HUES64 (cell line): ENCODE results near the gene CD200R1L.

Experiments used
- H3K27ac ChIP-seq: 2 replicates; pipeline ENCODE4 v1.7.0; 2013; ENCODE audit warnings: low read depth, low read length, inconsistent platforms
- H3K27me3 ChIP-seq: 2 replicates; pipeline ENCODE4 v1.6.1; 2013; ENCODE audit warnings: mild to moderate bottlenecking, low read length; ENCODE audit not compliant: insufficient read depth
- H3K36me3 ChIP-seq: 2 replicates; pipeline ENCODE4 v1.6.1; 2013; ENCODE audit warnings: mild to moderate bottlenecking, low read length; ENCODE audit not compliant: insufficient read depth
- H3K4me1 ChIP-seq: 2 replicates; pipeline ENCODE4 v1.6.1; 2013; ENCODE audit warnings: mild to moderate bottlenecking, low read length, moderate library complexity; ENCODE audit not compliant: insufficient read depth
- H3K4me3 ChIP-seq: 2 replicates; pipeline ENCODE4 v1.5.1; 2013; ENCODE audit warnings: mild to moderate bottlenecking, low read length, moderate library complexity
- H3K9ac ChIP-seq: 2 replicates; pipeline ENCODE4 v1.6.1; 2013; ENCODE audit warnings: mild to moderate bottlenecking, low read depth, low read length
- H3K9me3 ChIP-seq: 2 replicates; pipeline ENCODE4 v1.6.1; 2013; ENCODE audit warnings: low read depth, low read length; ENCODE audit not compliant: insufficient read depth
- WGBS: fragments of 150-250, 120-280 bp; methylation state at CpG from one replicate; pipeline ENCODE4 v1.1.7; 2013; ENCODE audit warnings: missing lambda C conversion rate; 5-methylcytosine and 5-hydroxymethylcytosine counted together

Gene CD200R1L

DNA sequence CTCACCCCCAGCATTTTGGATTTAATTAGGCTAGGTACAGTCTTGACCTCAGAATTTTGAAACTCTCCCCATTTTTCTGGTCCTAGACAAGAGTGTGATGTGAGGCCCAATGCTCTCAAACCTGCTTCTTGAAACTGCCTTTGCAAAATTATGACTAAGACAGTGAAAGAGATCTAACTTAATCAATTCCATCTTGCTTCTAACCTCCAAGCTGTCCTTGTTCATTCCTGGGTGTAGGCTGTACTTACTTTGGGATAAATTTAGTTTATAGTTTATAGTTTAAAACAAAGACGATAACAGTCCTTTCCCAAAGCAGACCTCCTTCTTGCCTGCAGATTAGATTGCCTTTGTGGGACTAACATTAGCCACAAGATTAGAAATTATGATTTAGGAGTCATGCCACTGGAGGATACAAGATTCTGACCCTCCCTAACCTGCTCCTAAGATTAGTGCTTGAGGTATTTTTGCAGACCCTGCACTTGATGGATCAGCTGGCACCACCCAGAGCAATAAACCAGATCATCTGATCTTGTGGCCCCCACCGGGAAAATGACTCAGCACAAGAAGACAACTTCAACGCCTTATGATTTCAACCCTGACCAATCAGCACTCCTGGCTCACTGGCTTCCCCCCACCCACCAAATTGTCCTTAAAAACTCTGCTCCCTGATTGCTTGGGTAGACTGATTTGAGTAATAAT, 59.6 kb downstream of the CD200R1L start:
- no peaks in the 10 kb centered on the region for H3K36me3 ChIP-seq
- H3K9me3 ChIP-seq, result 0 out of 2 replicates have a peak, but pooled peaks cover 4% of the 10 kb centered on the region
- H3K27ac ChIP-seq, result no peak overlapping the region
- 92% methylated on average over 2 of the region's 3 CpGs for WGBS
- H3K4me1 ChIP-seq, result no peaks in the 10 kb centered on the region
- H3K9ac ChIP-seq, result no peak overlapping the region
- H3K4me3 ChIP-seq, result no peak overlapping the region
- H3K27me3 ChIP-seq, result no peaks in the 10 kb centered on the region

DNA sequence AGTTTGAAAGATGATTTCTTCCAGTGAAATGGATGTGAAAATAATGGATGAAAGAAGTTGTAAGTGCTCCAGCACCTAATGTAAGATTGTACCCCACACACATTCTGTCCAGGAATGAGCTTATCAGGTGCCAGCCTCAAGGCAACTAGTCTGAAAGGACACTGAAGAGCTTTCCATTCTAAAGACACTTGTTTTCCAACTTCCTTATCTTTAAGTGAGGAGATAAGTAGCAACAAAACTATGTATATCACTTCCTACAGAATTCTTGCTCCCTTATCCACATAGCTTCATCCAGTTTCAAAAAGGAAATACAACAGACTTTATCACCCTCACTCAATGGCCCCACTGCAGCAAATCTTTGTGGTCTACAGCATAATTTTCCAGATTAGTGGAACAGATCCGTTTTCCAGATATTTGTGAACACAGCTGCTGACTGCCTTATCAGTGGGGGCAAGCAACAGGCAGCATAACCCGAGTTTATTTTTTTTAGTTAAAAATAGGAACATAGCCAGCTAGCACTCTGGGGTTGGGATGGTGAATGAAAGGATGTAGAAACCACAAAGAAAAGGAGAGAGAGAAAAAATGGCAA, 60.6 kb downstream of the CD200R1L start:
- Histone ChIP-seq H3K36me3 (no peaks in the 10 kb centered on the region), H3K9ac (no peak overlapping the region), H3K27me3 (no peaks in the 10 kb centered on the region), H3K4me1 (no peaks in the 10 kb centered on the region), H3K9me3 (0 out of 2 replicates have a peak, but pooled peaks cover 4% of the 10 kb centered on the region), H3K27ac (no peak overlapping the region), H3K4me3 (no peak overlapping the region)
- WGBS, result 85% methylated on average over 2 of the region's 2 CpGs

DNA sequence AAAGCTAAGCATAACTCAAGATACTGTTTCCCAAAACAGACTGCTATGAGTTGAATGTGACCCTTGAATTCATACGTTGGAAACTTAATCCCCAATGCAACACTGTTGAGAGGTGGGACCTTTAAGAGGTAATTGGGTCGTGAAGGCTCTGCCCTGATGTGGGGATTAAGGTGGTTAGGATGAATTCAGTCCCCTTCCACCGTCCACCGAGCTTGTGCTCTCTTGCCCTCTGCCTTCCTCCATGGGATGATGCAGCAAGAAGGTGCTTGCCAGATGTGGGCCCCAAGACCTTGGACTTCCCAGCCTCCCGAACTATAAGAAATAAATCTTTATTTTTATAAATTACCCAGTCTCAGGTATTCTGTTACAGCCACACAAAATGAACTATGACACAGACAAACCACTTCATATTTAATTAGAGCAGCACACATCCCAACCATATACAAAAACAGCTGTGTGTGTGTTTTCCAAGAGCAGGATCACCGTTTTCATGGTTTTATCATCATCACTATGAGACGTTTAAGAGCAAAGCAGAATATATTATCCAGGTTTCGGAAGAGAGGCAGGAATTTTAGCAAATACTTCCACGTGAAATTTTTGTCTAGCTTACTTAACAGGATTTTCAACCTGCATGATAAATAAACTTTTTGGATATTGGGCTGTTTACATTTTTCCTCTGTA, 61.2 kb downstream of the CD200R1L start:
- H3K9ac ChIP-seq, result no peak overlapping the region
- no peaks in the 10 kb centered on the region for H3K36me3 ChIP-seq
- 0 out of 2 replicates have a peak, but pooled peaks cover 4% of the 10 kb centered on the region for H3K9me3 ChIP-seq
- no peak overlapping the region for H3K27ac ChIP-seq
- no peak overlapping the region for H3K4me3 ChIP-seq
- no peaks in the 10 kb centered on the region for H3K27me3 ChIP-seq
- no peaks in the 10 kb centered on the region for H3K4me1 ChIP-seq
- WGBS, result 89% methylated on average over 9 of the region's 9 CpGs

DNA sequence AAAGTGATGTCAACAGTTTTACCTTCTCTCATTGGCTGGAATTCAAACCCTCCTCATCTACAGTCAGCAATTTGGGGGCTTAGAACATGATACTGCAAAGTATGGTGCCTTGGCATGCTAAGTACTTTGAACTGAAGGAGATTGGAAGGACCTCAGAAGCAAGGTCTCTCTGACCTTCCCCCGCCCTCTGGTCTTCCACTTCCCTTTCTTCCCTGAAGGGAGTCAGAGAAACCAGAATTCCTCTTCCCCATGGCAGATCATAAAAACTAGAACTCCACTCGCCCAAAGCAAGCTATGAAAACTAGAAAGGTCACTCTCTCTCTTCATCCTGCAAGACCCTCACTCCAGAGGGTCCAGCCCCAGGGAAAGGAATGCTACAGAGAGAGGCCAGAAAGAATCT, 64.2 kb downstream of the CD200R1L start:
- Histone ChIP-seq H3K4me3 (no peak overlapping the region), H3K9ac (no peak overlapping the region), H3K27me3 (no peaks in the 10 kb centered on the region), H3K9me3 (no peaks in the 10 kb centered on the region), H3K27ac (no peak overlapping the region), H3K4me1 (no peaks in the 10 kb centered on the region), H3K36me3 (no peaks in the 10 kb centered on the region)
- WGBS, result 64% methylated on average over 2 of the region's 2 CpGs

DNA sequence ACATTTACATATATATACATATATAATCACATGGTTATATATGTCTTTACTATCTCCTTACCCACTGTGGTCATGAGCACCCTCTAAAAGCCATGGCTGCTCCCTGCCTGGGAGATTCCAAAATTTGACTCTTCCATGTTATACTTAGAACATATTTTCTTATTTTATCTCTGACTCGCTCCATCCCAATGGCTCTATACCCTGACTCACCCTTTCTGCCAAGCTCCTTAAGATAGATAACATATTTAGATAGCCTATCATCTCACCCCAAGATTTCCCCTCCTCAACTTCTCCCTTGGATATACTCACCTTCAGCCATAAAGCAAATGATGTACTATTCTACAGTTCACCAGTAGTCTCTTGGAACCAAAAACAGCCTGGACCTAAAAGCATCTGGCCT, 65.1 kb downstream of the CD200R1L start:
- no peaks in the 10 kb centered on the region for H3K4me1 ChIP-seq

DNA sequence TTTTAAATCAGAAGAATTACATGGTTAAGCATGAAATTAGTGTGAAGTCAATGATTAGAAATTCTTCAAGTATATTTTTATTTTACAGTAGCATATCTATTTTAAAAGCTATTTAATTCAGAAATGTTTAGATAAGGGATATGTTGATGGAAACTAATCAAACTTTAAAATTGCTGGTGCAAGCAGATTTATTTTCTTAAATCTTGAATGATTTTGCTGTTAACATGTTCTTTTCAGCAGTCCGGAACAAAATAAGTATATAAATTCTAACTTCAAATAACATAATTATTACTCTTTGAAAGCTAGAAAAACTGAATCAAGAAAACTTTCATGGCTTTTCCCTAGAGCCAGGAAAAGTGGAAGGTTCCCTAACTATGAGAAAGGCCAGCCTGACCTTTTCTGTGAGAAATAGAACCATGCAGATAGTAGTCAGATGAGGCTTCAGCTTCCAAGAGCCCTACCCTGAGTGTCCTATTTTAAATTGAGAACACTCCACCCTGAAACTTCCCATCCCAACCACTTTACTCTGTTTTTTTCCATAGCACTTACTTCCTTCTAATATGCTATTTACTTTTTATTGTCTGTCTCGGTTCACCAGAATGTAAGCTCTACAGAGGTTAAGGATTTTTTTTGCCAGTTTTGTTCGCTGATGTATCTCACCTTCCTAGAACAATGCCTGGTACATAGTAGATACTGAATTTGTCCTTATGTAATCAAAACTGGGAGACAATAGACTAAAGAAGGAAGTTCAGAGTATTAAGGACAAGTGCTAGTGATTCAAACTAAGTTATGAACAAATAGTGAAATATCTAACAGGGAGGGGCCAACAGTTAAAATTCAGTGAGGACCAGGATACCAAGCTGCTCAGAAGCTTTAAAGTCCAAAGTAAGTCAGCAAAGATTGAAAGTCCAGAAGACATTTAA, 66.8 kb downstream of the CD200R1L start:
- WGBS, result 100% methylated on average over 1 of the region's 3 CpGs
- H3K4me3 ChIP-seq, result no peak overlapping the region
- no peaks in the 10 kb centered on the region for H3K27me3 ChIP-seq
- H3K9ac ChIP-seq, result no peak overlapping the region
- H3K4me1 ChIP-seq, result no peaks in the 10 kb centered on the region
- no peaks in the 10 kb centered on the region for H3K36me3 ChIP-seq
- H3K9me3 ChIP-seq, result no peaks in the 10 kb centered on the region
- H3K27ac ChIP-seq, result no peak overlapping the region

More for the DNA sequence above, 65.1 kb downstream of the CD200R1L start:
- Histone ChIP-seq H3K27ac (no peak overlapping the region), H3K27me3 (no peaks in the 10 kb centered on the region), H3K36me3 (no peaks in the 10 kb centered on the region), H3K9ac (no peak overlapping the region), H3K9me3 (no peaks in the 10 kb centered on the region), H3K4me3 (no peak overlapping the region)
- 95% methylated on average over 1 of the region's 1 CpG for WGBS

DNA sequence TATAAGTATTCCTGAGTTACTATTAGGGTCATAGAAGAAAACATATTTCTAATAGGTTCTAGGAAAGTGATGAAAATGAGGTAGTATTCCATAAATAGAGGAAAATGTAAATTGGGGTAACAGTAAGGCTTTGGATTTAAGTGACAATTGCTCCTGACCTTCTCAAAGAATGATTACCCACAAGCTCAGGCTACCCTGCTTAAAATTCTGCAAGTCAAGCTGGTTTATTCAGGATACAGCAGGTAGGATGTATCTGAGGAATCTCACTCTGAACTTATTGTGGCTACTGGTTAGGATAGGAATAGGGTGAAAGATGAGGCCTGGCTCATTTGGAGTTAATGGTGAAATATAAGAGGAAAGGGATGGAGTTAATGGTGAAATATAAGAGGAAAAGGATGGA, 67.7 kb downstream of the CD200R1L start:
- no peaks in the 10 kb centered on the region for H3K4me1 ChIP-seq

DNA sequence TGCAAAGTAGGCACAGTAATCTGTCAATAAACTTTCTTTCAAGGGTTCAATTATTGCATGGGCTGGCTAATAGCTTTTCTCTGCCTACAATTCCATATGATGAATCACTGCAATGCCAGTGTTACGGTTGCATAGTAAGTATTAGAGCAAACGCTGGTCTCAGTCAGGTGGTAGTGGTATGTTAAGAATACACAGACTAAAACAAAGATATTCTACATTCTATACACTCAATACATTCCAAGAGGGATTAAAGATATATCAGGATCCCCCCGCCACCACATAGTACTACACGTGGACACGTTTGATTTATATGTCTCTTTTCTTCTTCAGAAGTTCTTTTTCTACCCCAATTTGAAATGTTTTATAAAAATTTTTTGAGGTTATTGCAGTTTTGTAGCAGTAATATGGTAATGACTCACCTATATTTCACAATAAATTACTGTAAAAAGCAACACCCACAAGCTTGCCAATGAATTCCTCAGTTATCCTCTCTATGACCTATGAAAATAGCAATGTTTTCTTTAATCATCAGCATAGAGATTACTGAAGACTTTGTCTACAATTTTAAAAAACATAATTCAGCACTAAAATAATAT, 68.2 kb downstream of the CD200R1L start:
- WGBS, result 100% methylated on average over 4 of the region's 5 CpGs
- Histone ChIP-seq H3K36me3 (no peaks in the 10 kb centered on the region), H3K9ac (no peak overlapping the region), H3K27me3 (no peaks in the 10 kb centered on the region), H3K27ac (no peak overlapping the region), H3K4me3 (no peak overlapping the region), H3K4me1 (no peaks in the 10 kb centered on the region), H3K9me3 (no peaks in the 10 kb centered on the region)

More for the DNA sequence above, 67.7 kb downstream of the CD200R1L start:
- Histone ChIP-seq H3K36me3 (no peaks in the 10 kb centered on the region), H3K9ac (no peak overlapping the region), H3K9me3 (no peaks in the 10 kb centered on the region), H3K4me3 (no peak overlapping the region), H3K27ac (no peak overlapping the region), H3K27me3 (no peaks in the 10 kb centered on the region)

DNA sequence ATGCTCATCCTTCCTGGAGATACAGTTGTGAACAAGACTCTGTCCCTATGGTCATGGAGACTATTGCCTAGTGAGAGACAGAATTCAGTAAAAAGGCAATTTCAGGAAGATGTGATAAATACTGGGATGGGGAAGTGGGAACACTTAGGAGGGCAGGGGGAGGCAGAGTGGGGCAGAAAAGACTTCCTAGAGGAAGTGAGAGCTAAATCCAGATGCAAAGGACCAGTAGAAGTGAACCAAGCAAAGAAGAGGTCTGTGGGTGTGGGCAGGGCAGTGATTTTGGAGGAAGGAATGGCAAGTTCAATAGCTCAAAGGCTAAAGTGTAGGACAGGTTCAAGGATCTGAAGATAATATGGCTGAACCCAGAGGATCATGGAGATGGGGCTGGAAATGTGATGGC, 68.9 kb downstream of the CD200R1L start:
- no peaks in the 10 kb centered on the region for H3K9me3 ChIP-seq
- H3K27ac ChIP-seq, result no peak overlapping the region
- H3K4me1 ChIP-seq, result no peaks in the 10 kb centered on the region
- H3K36me3 ChIP-seq, result no peaks in the 10 kb centered on the region
- no peak overlapping the region for H3K9ac ChIP-seq
- H3K27me3 ChIP-seq, result no peaks in the 10 kb centered on the region
- H3K4me3 ChIP-seq, result no peak overlapping the region

DNA sequence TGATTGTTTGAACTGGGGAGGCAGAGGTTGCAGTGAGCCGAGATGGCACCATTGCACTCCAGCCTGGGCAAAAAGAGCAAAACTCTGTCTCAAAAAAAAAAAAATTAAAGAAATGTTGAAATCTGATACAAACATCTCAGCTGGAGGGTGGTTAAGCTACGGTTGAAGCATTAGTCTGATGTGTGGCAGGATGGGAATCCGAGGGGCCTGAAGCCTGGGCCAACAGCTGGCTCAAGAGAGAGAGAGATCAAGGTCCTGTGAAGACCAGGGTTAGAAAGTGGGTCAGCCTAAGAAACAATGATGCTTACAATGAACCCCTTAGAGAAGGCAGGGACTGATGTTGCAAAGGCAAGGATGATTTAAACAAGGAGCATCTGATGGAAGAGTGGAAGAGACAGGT, 69.8 kb downstream of the CD200R1L start:
- Histone ChIP-seq H3K36me3 (no peaks in the 10 kb centered on the region), H3K4me3 (no peak overlapping the region), H3K9me3 (no peaks in the 10 kb centered on the region), H3K4me1 (no peaks in the 10 kb centered on the region), H3K27ac (no peak overlapping the region), H3K27me3 (no peaks in the 10 kb centered on the region), H3K9ac (no peak overlapping the region)
- WGBS, result 91% methylated on average over 3 of the region's 3 CpGs
